Measurements from ENCODE around the gene MEX3D. TPM values are rescaled to one million over a fixed set of nuclear protein-coding genes. Genes with fewer than 3 reads are reported as not detected.

The MEX3D gene
- total and polyA plus RNA-seq, 2 of the 4 experiments (the other 2 are of a cell fraction): 9.1 to 9.6 TPM

DNA sequence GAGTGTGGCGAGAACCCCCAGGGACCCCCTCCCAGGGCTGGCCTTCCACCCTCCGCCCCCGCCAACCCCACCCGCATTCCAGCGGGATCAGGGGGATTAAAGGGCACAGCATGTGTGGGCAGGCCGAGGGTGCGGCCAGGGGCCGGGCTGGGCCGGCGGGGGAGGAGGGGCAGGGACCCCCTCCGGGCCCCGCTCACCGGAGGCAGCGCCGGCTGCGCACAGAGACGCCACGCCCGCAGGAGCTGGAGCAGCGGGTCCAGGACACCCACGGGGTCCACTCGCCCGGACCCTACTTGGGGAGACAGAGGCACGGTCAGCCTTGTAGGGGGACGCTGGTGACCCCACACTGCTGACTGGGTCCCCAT lies 57.7 kb downstream of the MEX3D start:
- BruUV-seq (replicated peaks): no TSS peak
- no peak for ATAC-seq (ENCODE audit: low read depth)
- dilution Hi-C loops (cut with HindIII; ENCODE audit: low sequenced_read_pairs, unreplicated experiment): no loop called here

More for the DNA sequence above, 57.7 kb downstream of the MEX3D start:
- H2BK20ac ChIP-seq (ENCODE audit: low read depth, low read length): no peak overlapping the region
- no peak overlapping the region for H3K4me2 ChIP-seq (ENCODE audit: low read depth, low read length)
- peaks cover 6% of the 10 kb centered on the region; the same call in 1 of the 2 replicates for H4K20me1 ChIP-seq (ENCODE audit: insufficient read depth, low read length)
- H2AK5ac ChIP-seq (ENCODE audit: low read depth, low read length): peak overlapping the region; percentile 43; the same call in 1 of the 2 replicates
- in situ Hi-C loops (cut with MboI; ENCODE audit: low sequenced_read_pairs): no loop called here
- H2AFZ ChIP-seq (replicated peaks; ENCODE audit: low read length, poor library complexity): no peak overlapping the region
- no peak overlapping the region for H2AK9ac ChIP-seq (replicated peaks; ENCODE audit: low read depth, low read length, poor library complexity)
- H3K27me3 ChIP-seq (ENCODE audit: control insufficient read depth, insufficient read depth, low read length): no peaks in the 10 kb centered on the region
- peaks cover 4 to 15% of the 10 kb centered on the region in 2 experiments; a peak in 1 of 4 replicates for H3K79me1 ChIP-seq (ENCODE audit: low read depth in 1 of 2, low read length in 2 of 2)
- no peak for TF ChIP-seq RFX5 (IDR thresholded peaks at IDR 0.05; ENCODE audit: low read depth, low read length)
- TF ChIP-seq RCOR1 (IDR thresholded peaks at IDR 0.05; ENCODE audit: insufficient replicate concordance, low read length): no peak
- TF ChIP-seq, protein P1, sequence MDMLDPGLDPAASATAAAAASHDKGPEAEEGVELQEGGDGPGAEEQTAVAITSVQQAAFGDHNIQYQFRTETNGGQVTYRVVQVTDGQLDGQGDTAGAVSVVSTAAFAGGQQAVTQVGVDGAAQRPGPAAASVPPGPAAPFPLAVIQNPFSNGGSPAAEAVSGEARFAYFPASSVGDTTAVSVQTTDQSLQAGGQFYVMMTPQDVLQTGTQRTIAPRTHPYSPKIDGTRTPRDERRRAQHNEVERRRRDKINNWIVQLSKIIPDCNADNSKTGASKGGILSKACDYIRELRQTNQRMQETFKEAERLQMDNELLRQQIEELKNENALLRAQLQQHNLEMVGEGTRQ (IDR thresholded peaks at IDR 0.05; ENCODE audit: low read depth, low read length): no peak
- TF ChIP-seq BHLHE40 (IDR thresholded peaks at IDR 0.05; ENCODE audit: low read depth, low read length): no peak
- TF ChIP-seq CEBPB (IDR thresholded peaks at IDR 0.05; ENCODE audit: low read depth, low read length): no peak
- no peak for TF ChIP-seq MAFK (IDR thresholded peaks at IDR 0.05; ENCODE audit: low read depth, low read length)
- TF ChIP-seq NFE2L2 (IDR thresholded peaks at IDR 0.05; ENCODE audit: low read depth, low read length): no peak
- TF ChIP-seq FOS (IDR thresholded peaks at IDR 0.05; ENCODE audit: low read depth, low read length): no peak
- no peak for TF ChIP-seq MAZ (IDR thresholded peaks at IDR 0.05; ENCODE audit: borderline replicate concordance, low read depth, low read length)
- no peak for TF ChIP-seq MXI1 (IDR thresholded peaks at IDR 0.05; ENCODE audit: borderline replicate concordance, low read depth, low read length)
- no peak for TF ChIP-seq SMC3 (IDR thresholded peaks at IDR 0.05; ENCODE audit: low read depth, low read length)
- no peak for TF ChIP-seq CHD1 (IDR thresholded peaks at IDR 0.05; ENCODE audit: low read depth, low read length)
- TF ChIP-seq RAD21 (IDR thresholded peaks at IDR 0.05; ENCODE audit: low read length): no peak
- TF ChIP-seq, protein P2, sequence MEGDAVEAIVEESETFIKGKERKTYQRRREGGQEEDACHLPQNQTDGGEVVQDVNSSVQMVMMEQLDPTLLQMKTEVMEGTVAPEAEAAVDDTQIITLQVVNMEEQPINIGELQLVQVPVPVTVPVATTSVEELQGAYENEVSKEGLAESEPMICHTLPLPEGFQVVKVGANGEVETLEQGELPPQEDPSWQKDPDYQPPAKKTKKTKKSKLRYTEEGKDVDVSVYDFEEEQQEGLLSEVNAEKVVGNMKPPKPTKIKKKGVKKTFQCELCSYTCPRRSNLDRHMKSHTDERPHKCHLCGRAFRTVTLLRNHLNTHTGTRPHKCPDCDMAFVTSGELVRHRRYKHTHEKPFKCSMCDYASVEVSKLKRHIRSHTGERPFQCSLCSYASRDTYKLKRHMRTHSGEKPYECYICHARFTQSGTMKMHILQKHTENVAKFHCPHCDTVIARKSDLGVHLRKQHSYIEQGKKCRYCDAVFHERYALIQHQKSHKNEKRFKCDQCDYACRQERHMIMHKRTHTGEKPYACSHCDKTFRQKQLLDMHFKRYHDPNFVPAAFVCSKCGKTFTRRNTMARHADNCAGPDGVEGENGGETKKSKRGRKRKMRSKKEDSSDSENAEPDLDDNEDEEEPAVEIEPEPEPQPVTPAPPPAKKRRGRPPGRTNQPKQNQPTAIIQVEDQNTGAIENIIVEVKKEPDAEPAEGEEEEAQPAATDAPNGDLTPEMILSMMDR (conservative IDR thresholded peaks at IDR 0.05; ENCODE audit: low read depth, low read length): no peak
- TF ChIP-seq POLR2A (IDR thresholded peaks at IDR 0.05; ENCODE audit: low read depth, low read length): no peak
- TF ChIP-seq, protein P3, sequence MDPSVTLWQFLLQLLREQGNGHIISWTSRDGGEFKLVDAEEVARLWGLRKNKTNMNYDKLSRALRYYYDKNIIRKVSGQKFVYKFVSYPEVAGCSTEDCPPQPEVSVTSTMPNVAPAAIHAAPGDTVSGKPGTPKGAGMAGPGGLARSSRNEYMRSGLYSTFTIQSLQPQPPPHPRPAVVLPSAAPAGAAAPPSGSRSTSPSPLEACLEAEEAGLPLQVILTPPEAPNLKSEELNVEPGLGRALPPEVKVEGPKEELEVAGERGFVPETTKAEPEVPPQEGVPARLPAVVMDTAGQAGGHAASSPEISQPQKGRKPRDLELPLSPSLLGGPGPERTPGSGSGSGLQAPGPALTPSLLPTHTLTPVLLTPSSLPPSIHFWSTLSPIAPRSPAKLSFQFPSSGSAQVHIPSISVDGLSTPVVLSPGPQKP (IDR thresholded peaks at IDR 0.05; ENCODE audit: borderline replicate concordance, low read depth, low read length): no peak
- no peak for DNase-seq
- H4K5ac ChIP-seq (ENCODE audit: low read depth, low read length): no peak overlapping the region
- no peak overlapping the region for H2BK15ac ChIP-seq (ENCODE audit: low read depth, low read length)
- no peak overlapping the region for H4K91ac ChIP-seq (ENCODE audit: insufficient read depth, low read depth, low read length)
- intact Hi-C loops (cut with micrococcal nuclease): no loop called here
- no peak overlapping the region for H2BK120ac ChIP-seq (ENCODE audit: low read depth, low read length)
- CTCF ChIA-PET: no interaction called here
- no peak overlapping the region for H3K56ac ChIP-seq (ENCODE audit: extremely low read depth, insufficient read depth, low read length)
- no peak overlapping the region for H3K4ac ChIP-seq (ENCODE audit: low read depth, low read length)
- H3K18ac ChIP-seq (ENCODE audit: low read depth, low read length): no peak overlapping the region
- no peaks in the 10 kb centered on the region for H3K9me3 ChIP-seq (ENCODE audit: control insufficient read depth, insufficient read depth, low read length)
- H2BK5ac ChIP-seq (ENCODE audit: low read depth, low read length, poor library complexity, severe bottlenecking): no peak overlapping the region
- H3K27ac ChIP-seq (ENCODE audit: insufficient read depth, low read length): no peak overlapping the region
- peaks cover 6% of the 10 kb centered on the region for H3K4me1 ChIP-seq (ENCODE audit: control insufficient read depth, insufficient read depth, low read length)
- H3K36me3 ChIP-seq (ENCODE audit: control insufficient read depth, insufficient read depth, low read length): peaks cover 11% of the 10 kb centered on the region; the same call in 1 of the 2 replicates
- H3K9ac ChIP-seq (ENCODE audit: low read depth, low read length): no peak overlapping the region
- no peak overlapping the region for H4K8ac ChIP-seq (ENCODE audit: low read depth in 2 of 2, low read length in 2 of 2)
- no peaks in the 10 kb centered on the region; the same call in 1 of the 2 replicates for H3K9me1 ChIP-seq (ENCODE audit: insufficient read depth, low read length)
- no peak overlapping the region for H3K4me3 ChIP-seq (ENCODE audit: insufficient read depth, low read depth, low read length)
- POLR2A ChIA-PET (ENCODE audit: unreplicated experiment): no interaction called here
- no peak overlapping the region for H3K14ac ChIP-seq (replicated peaks; ENCODE audit: low read depth, low read length)
- no peak overlapping the region for H3K23ac ChIP-seq (ENCODE audit: low read depth, low read length)
- 42% methylated on average over 9 of the region's 25 CpGs; no CpG with 5 or more reads in 1 of the 2 experiments for WGBS, 2 experiments (ENCODE audit: extremely low coverage in 2 of 2, insufficient read length in 1 of 2)

Measured in IMR-90 (cell line).